Right atrium auricular region (tissue), 2 donors: Measurements from ENCODE around the gene WDR53. TPM values are rescaled to one million over a fixed set of nuclear protein-coding genes. Genes with fewer than 3 reads are reported as not detected.
"Not testable (repeated sequence)": the region's sequence is repeated elsewhere in the genome, so short reads cannot be mapped to it uniquely, and the experiment has no call there.

Source experiments
- DNase-seq: peaks from one replicate; pipeline ENCODE4 v3.0.0-alpha.2; 2019; ENCODE audit warnings: low spot score
- H3K27ac ChIP-seq, 2 donors: fragments of 200-600 bp; sonication (generic); 1 replicate in 1 of 2; 2 replicates in 1 of 2; pipeline ENCODE4 v1.5.1; 2016 to 2019
- H3K27me3 ChIP-seq, 2 donors: fragments of 200-600 bp; sonication (generic); one replicate each; pipeline versions ENCODE4 v1.5.1 to v1.6.0; 2017 to 2019
- H3K36me3 ChIP-seq: fragments of 200-600 bp; sonication (generic); one replicate; pipeline ENCODE4 v1.5.1; 2016
- H3K4me1 ChIP-seq, 2 donors: fragments of 200-600 bp; sonication (generic); one replicate each; pipeline versions ENCODE4 v1.5.1 to v1.6.0; 2017 to 2019
- H3K4me3 ChIP-seq, 2 donors: fragments of 200-600 bp; sonication (generic); 1 replicate in 1 of 2; 2 replicates in 1 of 2; pipeline ENCODE4 v1.5.1; 2017 to 2019; ENCODE audit warnings: mild to moderate bottlenecking in 1 of 2, moderate library complexity in 1 of 2
- H3K9me3 ChIP-seq, 2 donors: fragments of 200-600 bp; sonication (generic); one replicate each; pipeline ENCODE4 v1.5.1; 2019
- CTCF ChIP-seq, 2 donors: fragments of 200-600 bp; sonication (generic); IDR thresholded peaks; one replicate each; pipeline ENCODE4 v1.5.1; 2019; ENCODE audit warnings: antibody characterized with exemption in 2 of 2
- total RNA-seq, 2 donors: library from RNA; depleted of rRNA; stranded (reverse); fragments of >200 nt; gene quantifications; one replicate each; pipeline ENCODE4 v1.1.0, GENCODE V29; 2016

The WDR53 gene
- total RNA-seq, 2 donors from 2014 or later = 3.0 to 4.3 TPM

GRCh38 chr3:196599734-196600128 is 31.4 kb upstream of the WDR53 start:
- TF ChIP-seq CTCF (IDR thresholded peaks at IDR 0.05) = no peak
- Histone ChIP-seq H3K27ac (no peak overlapping the region), H3K4me1 (no peaks in the 10 kb centered on the region), H3K4me3 (no peak overlapping the region), H3K9me3 (no peaks in the 10 kb centered on the region), H3K36me3 (no peaks in the 10 kb centered on the region), H3K27me3 (no peaks in the 10 kb centered on the region)
- DNase-seq = peak; percentile 34

- not testable (repeated sequence) for DNase-seq, H3K4me3 ChIP-seq, H3K27ac ChIP-seq, H3K9me3 ChIP-seq, H3K27me3 ChIP-seq, H3K4me1 ChIP-seq, H3K36me3 ChIP-seq
These were observed 29.8 kb upstream of the WDR53 start for GRCh38 chr3:196597971-196598733.

GRCh38 chr3:196596355-196596754 is 28.0 kb upstream of the WDR53 start:
- no peaks in the 10 kb centered on the region for H3K27me3 ChIP-seq
- no peak overlapping the region for H3K4me3 ChIP-seq
- no peaks in the 10 kb centered on the region for H3K9me3 ChIP-seq
- H3K27ac ChIP-seq = no peak overlapping the region
- TF ChIP-seq CTCF (IDR thresholded peaks at IDR 0.05) = no peak
- H3K4me1 ChIP-seq = no peaks in the 10 kb centered on the region
- DNase-seq = no peak
- H3K36me3 ChIP-seq = no peaks in the 10 kb centered on the region

- no peaks in the 10 kb centered on the region for H3K9me3 ChIP-seq
- H3K36me3 ChIP-seq = no peaks in the 10 kb centered on the region
- H3K27me3 ChIP-seq = no peaks in the 10 kb centered on the region
- H3K4me3 ChIP-seq = no peak overlapping the region
- no peaks in the 10 kb centered on the region for H3K4me1 ChIP-seq
- no peak for TF ChIP-seq CTCF (IDR thresholded peaks at IDR 0.05)
- no peak for DNase-seq
- H3K27ac ChIP-seq = no peak overlapping the region
These were observed 21.9 kb upstream of the WDR53 start for GRCh38 chr3:196590279-196590678.

GRCh38 chr3:196585044-196585757 is 16.8 kb upstream of the WDR53 start:
- H3K9me3 ChIP-seq = no peaks in the 10 kb centered on the region
- no peaks in the 10 kb centered on the region for H3K4me1 ChIP-seq
- no peaks in the 10 kb centered on the region for H3K27me3 ChIP-seq
- no peak overlapping the region for H3K27ac ChIP-seq
- TF ChIP-seq CTCF (IDR thresholded peaks at IDR 0.05) = no peak
- H3K36me3 ChIP-seq = peaks cover 10% of the 10 kb centered on the region
- no peak for DNase-seq
- no peak overlapping the region for H3K4me3 ChIP-seq

- Histone ChIP-seq H3K27me3 (no peaks in the 10 kb centered on the region), H3K36me3 (peaks cover 1% of the 10 kb centered on the region), H3K4me3 (no peak overlapping the region), H3K27ac (no peak overlapping the region), H3K4me1 (peaks cover 0 to 20% of the 10 kb centered on the region in 2 donors), H3K9me3 (no peaks in the 10 kb centered on the region)
- TF ChIP-seq CTCF (IDR thresholded peaks at IDR 0.05) = no peak
- DNase-seq = no peak
These were observed 4.0 kb upstream of the WDR53 start for GRCh38 chr3:196572389-196572788.

- H3K4me3 ChIP-seq, H3K27me3 ChIP-seq, H3K9me3 ChIP-seq, H3K36me3 ChIP-seq, H3K27ac ChIP-seq, DNase-seq: not testable (repeated sequence)
- peaks cover 0 to 23% of the 10 kb centered on the region in 2 donors for H3K4me1 ChIP-seq
These were observed 2.0 kb upstream of the WDR53 start for GRCh38 chr3:196570332-196570731.
